Ascending aorta (tissue), 2 donors: ENCODE data around the gene STEAP1B. TPM values are rescaled to one million over a fixed set of nuclear protein-coding genes. Genes with fewer than 3 reads are reported as not detected.

Experiments
- DNase-seq, 2 donors: peaks; one replicate each; pipeline ENCODE4 v3.0.0-alpha.2; 2019; ENCODE audit warnings: low spot score in 2 of 2
- H3K27ac ChIP-seq, 2 donors: fragments of 200-600 bp; sonication (generic); one replicate each; pipeline ENCODE4 v1.5.1; 2016 to 2017; ENCODE audit warnings: mild to moderate bottlenecking in 1 of 2
- H3K27me3 ChIP-seq: fragments of 200-600 bp; sonication (generic); one replicate; pipeline ENCODE4 v1.5.1; 2017
- H3K36me3 ChIP-seq, 2 donors: fragments of 200-600 bp; sonication (generic); one replicate each; pipeline ENCODE4 v1.5.1; 2016
- H3K4me1 ChIP-seq, 2 donors: fragments of 200-600 bp; sonication (generic); one replicate each; pipeline ENCODE4 v1.5.1; 2016 to 2017; ENCODE audit warnings: mild to moderate bottlenecking in 1 of 2
- H3K4me3 ChIP-seq, 2 donors: fragments of 200-600 bp; sonication (generic); one replicate each; pipeline ENCODE4 v1.5.1; 2016 to 2017; ENCODE audit warnings: mild to moderate bottlenecking in 1 of 2
- H3K9me3 ChIP-seq, 2 donors: fragments of 200-600 bp; sonication (generic); one replicate each; pipeline ENCODE4 v1.5.1; 2016
- CTCF ChIP-seq, 3 experiments: fragments of 200-600 bp in 2 of 3; fragments of 450-650 bp in 1 of 3; sonication (generic) in 2 of 3; IDR thresholded peaks; one replicate each; pipeline ENCODE4 v1.5.1; 2016 to 2019; ENCODE audit warnings: antibody characterized with exemption in 3 of 3, mild to moderate bottlenecking in 1 of 3, moderate library complexity in 1 of 3
- intact Hi-C: fragments of 100-400 bp; cut with DNase I; formaldehyde crosslinking; loops from one replicate; pipeline ENCODE4 v1.15.1; 2023
- total RNA-seq: library from RNA; depleted of rRNA; stranded (reverse); fragments of >200 nt; gene quantifications from one replicate; pipeline ENCODE4 v1.1.0, GENCODE V29; 2016

The STEAP1B gene
- total RNA-seq, 1 donor from 2014 or later = not detected

- H3K9me3 ChIP-seq = no peaks in the 10 kb centered on the region
- intact Hi-C loops = no loop called here
- no peaks in the 10 kb centered on the region for H3K27me3 ChIP-seq
- H3K27ac ChIP-seq = no peak overlapping the region
- TF ChIP-seq CTCF (IDR thresholded peaks at IDR 0.05) = no peak
- H3K36me3 ChIP-seq = no peaks in the 10 kb centered on the region
- H3K4me3 ChIP-seq = no peak overlapping the region
- no peaks in the 10 kb centered on the region for H3K4me1 ChIP-seq
- DNase-seq = no peak
Observed at GRCh38 chr7:22375359-22376048, 124.5 kb downstream of the STEAP1B start.

DNA sequence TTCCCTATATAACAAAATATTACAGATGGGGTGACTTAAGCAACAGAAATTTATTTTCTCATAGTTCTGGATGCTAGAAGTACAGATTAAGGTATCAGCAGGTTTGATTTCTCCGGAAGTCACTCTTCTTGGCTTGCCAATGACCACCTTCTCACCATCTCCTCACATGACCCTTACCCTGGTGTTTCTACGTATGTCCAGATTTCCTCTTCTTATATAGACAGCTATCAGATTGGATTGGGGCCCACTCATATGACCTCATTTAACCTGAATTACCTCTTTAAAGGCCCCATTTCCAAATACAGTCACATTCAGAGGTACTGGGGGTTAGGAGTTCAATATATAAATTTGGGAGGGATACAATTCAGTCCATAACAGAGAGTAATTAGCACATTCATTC is 126.1 kb downstream of the STEAP1B start:
- Histone ChIP-seq H3K36me3 (no peaks in the 10 kb centered on the region), H3K27ac (no peak overlapping the region)

DNA sequence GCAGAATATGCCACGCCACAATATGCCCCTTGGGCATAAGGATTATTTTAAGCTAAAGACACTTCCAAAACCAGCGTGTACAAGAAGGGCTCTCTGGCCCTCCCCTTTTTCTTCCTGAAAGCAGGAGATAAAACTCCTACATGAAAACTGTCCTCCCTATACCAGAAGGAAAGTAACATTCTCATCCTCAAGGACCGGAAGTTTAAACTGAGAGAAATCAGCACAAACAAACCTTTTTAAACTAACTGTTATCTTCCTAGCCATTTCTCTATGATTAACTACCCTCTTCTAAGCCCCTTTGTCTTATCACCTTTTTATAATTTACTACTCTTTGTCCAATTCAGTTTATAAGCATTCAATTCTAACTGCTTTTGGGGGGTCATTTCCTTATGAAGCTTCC is 126.6 kb downstream of the STEAP1B start:
- no peaks in the 10 kb centered on the region for H3K27me3 ChIP-seq
- no peaks in the 10 kb centered on the region for H3K9me3 ChIP-seq
- no peak overlapping the region for H3K27ac ChIP-seq
- no peaks in the 10 kb centered on the region for H3K4me1 ChIP-seq
- intact Hi-C loops = no loop called here
- H3K36me3 ChIP-seq = no peaks in the 10 kb centered on the region
- DNase-seq = no peak
- TF ChIP-seq CTCF (IDR thresholded peaks at IDR 0.05) = no peak
- no peak overlapping the region for H3K4me3 ChIP-seq

More for the DNA sequence above, 126.1 kb downstream of the STEAP1B start:
- intact Hi-C loops = no loop called here
- Histone ChIP-seq H3K9me3 (no peaks in the 10 kb centered on the region), H3K27me3 (no peaks in the 10 kb centered on the region), H3K4me3 (no peak overlapping the region), H3K4me1 (no peaks in the 10 kb centered on the region)
- DNase-seq = no peak
- TF ChIP-seq CTCF (IDR thresholded peaks at IDR 0.05) = no peak

GRCh38 chr7:22372863-22373262 is 127.1 kb downstream of the STEAP1B start:
- TF ChIP-seq CTCF (IDR thresholded peaks at IDR 0.05) = no peak
- intact Hi-C loops = no loop called here

GRCh38 chr7:22371878-22372277 is 128.1 kb downstream of the STEAP1B start:
- intact Hi-C loops = no loop called here
- H3K27me3 ChIP-seq = no peaks in the 10 kb centered on the region
- no peak for TF ChIP-seq CTCF (IDR thresholded peaks at IDR 0.05)

More at GRCh38 chr7:22372863-22373262, 127.1 kb downstream of the STEAP1B start:
- Histone ChIP-seq H3K9me3 (no peaks in the 10 kb centered on the region), H3K4me3 (no peak overlapping the region), H3K36me3 (no peaks in the 10 kb centered on the region), H3K27me3 (no peaks in the 10 kb centered on the region), H3K27ac (no peak overlapping the region), H3K4me1 (no peaks in the 10 kb centered on the region)
- no peak for DNase-seq

More at GRCh38 chr7:22371878-22372277, 128.1 kb downstream of the STEAP1B start:
- H3K36me3 ChIP-seq = no peaks in the 10 kb centered on the region
- H3K4me3 ChIP-seq = no peak overlapping the region
- no peaks in the 10 kb centered on the region for H3K4me1 ChIP-seq
- H3K27ac ChIP-seq = no peak overlapping the region
- no peak for DNase-seq
- H3K9me3 ChIP-seq = no peaks in the 10 kb centered on the region

Other genes starting within 250 kb of the STEAP1B start
- gene RAPGEF5, start 143.0 kb downstream of the STEAP1B start, total RNA-seq = 65.8 TPM
- gene IL6, start 227.0 kb upstream of the STEAP1B start, total RNA-seq = 37.3 TPM